CD4-positive, alpha-beta T cell (primary cell): ENCODE measurements around the gene PPARD. TPM values are rescaled to one million over a fixed set of nuclear protein-coding genes. Genes with fewer than 3 reads are reported as not detected.

Experiments
- ATAC-seq: fragments of 200-7000 bp; cut with Tn5 transposase; one replicate; pipeline ENCODE4 v1.10.0; 2022; ENCODE audit warnings: mild to moderate bottlenecking; ENCODE audit not compliant: poor library complexity
- CTCF ChIA-PET: fragments of 350-600 bp; sonication (Branson Sonifier 250); formaldehyde crosslinking; loops from one replicate; lab custom pipeline; 2021; ENCODE audit warnings: antibody characterized with exemption, inconsistent platforms; lab: Charles Lee
- POLR2A ChIA-PET: fragments of 350-600 bp; sonication (Branson Sonifier 250); formaldehyde crosslinking; loops from one replicate; lab custom pipeline; 2021; ENCODE audit warnings: antibody characterized with exemption, inconsistent platforms; lab: Charles Lee
- DNase-seq, 14 experiments: peaks; one replicate each; pipeline ENCODE4 v3.0.0-alpha.2; 2013 to 2020; ENCODE audit warnings: mixed read lengths in 2 of 14
- H3K27ac ChIP-seq, 2 donors: one replicate each; pipeline versions ENCODE4 v1.5.1 to v1.7.0; 2013; ENCODE audit warnings: low read length in 2 of 2, low read depth in 1 of 2, mild to moderate bottlenecking in 1 of 2
- H3K27me3 ChIP-seq, 2 experiments: 1 replicate in 1 of 2; 2 replicates in 1 of 2; pipeline versions ENCODE4 v1.6.1 to v1.7.0; 2013; ENCODE audit warnings: low read length in 2 of 2, control low read depth in 1 of 2, mild to moderate bottlenecking in 1 of 2, moderate library complexity in 1 of 2; ENCODE audit not compliant: insufficient read depth in 2 of 2, control insufficient read depth in 1 of 2
- H3K36me3 ChIP-seq: one replicate; pipeline ENCODE4 v1.6.1; 2013; ENCODE audit warnings: low read length, control low read depth; ENCODE audit not compliant: insufficient read depth
- H3K4me1 ChIP-seq: one replicate; pipeline ENCODE4 v1.6.1; 2013; ENCODE audit warnings: low read length, control low read depth; ENCODE audit not compliant: insufficient read depth
- H3K4me3 ChIP-seq: one replicate; pipeline ENCODE4 v1.5.1; 2013; ENCODE audit warnings: mild to moderate bottlenecking, low read length, moderate library complexity
- H3K9me3 ChIP-seq, 2 experiments: 1 replicate in 1 of 2; 2 replicates in 1 of 2; pipeline versions ENCODE4 v1.6.1 to v1.7.0; 2013; ENCODE audit warnings: low read length in 2 of 2, mild to moderate bottlenecking in 2 of 2, control low read depth in 1 of 2, moderate library complexity in 1 of 2; ENCODE audit not compliant: control insufficient read depth in 1 of 2, insufficient read depth in 1 of 2
- H3K27ac Mint-ChIP-seq: one replicate; pipeline ENCODE4 v1.8.0; 2020; ENCODE audit warnings: mixed read lengths
- H3K27me3 Mint-ChIP-seq: one replicate; pipeline ENCODE4 v1.8.0; 2021; ENCODE audit warnings: mixed read lengths
- H3K36me3 Mint-ChIP-seq: one replicate; pipeline ENCODE4 v1.8.0; 2021; ENCODE audit warnings: low read depth, mixed read lengths
- H3K4me1 Mint-ChIP-seq: one replicate; pipeline ENCODE4 v1.8.0; 2021; ENCODE audit warnings: low read depth, mixed read lengths
- H3K4me3 Mint-ChIP-seq: one replicate; pipeline ENCODE4 v1.8.0; 2020; ENCODE audit warnings: mild to moderate bottlenecking, mixed read lengths
- H3K9me3 Mint-ChIP-seq: one replicate; pipeline ENCODE4 v1.8.0; 2020; ENCODE audit warnings: mixed read lengths
- CTCF ChIP-seq: fragments of 200-600 bp; IDR thresholded peaks from one replicate; pipeline ENCODE4 v1.8.0; 2022; ENCODE audit warnings: antibody characterized with exemption, mild to moderate bottlenecking
- intact Hi-C, 2 experiments: fragments of 100-400 bp; cut with DNase I in 1 of 2; cut with micrococcal nuclease in 1 of 2; formaldehyde crosslinking; loops; one replicate each; pipeline versions ENCODE4 v1.15.1 to v1.9.0; 2023 to 2025; cut with DNase I, micrococcal nuclease
- total RNA-seq, 174 experiments: library from RNA in 2 of 174; stranded (reverse) in 2 of 174; gene quantifications; one replicate each; pipeline ENCODE4 v1.2.3 and lab custom pipeline; 2021 to 2026

PPARD gene
- total RNA-seq, 2 experiments from 2014 or later, result 34.1 to 37.0 TPM

DNA sequence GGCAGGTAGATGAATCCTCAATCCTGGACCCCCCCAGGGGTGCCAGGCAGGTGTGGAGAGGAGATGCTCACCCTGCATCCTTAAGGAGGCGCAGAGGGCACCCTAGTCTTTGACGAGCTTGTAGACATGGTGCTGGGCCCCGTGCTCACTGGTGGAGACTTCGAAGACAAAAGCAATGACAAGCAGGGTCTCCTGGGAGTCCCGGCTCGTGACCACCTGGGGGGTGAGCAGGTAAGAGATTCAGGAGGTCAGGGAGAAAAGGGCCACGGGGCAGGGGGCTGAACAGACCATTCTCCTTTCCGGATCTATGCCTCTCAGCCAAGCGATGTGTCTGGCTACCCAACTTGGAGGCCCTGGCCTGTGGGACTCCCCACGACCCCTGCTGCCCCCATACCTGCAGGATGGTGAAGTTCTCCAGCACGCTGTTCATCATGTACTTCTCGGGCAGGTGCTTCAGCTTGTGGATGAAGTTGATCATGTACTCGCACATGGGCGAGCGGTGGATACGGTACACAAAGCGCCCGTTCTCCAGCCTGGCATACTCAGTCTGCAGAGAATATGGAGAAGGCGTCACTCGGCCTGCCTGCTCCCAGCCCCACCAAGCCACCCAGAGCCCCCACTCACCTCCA, 132.7 kb downstream of the PPARD start:
- peaks cover 38% of the 10 kb centered on the region for H3K36me3 ChIP-seq
- no peaks in the 10 kb centered on the region for H3K9me3 Mint-ChIP-seq
- peaks cover 19% of the 10 kb centered on the region for H3K4me1 Mint-ChIP-seq
- TF ChIP-seq CTCF, result no peak
- H3K4me3 ChIP-seq, result no peak overlapping the region
- H3K4me1 ChIP-seq, result peaks cover 22% of the 10 kb centered on the region
- CTCF ChIA-PET, result no interaction called here
- no peak overlapping the region for H3K4me3 Mint-ChIP-seq
- ATAC-seq (no peak), DNase-seq (no peak)
- intact Hi-C loops, result loop anchor here in 1 of 2 experiments (5.0 kb wide), 1 partner anchor 262 kb away; the partner anchor contains the start of gene ARMC12
- no peak overlapping the region for H3K27ac ChIP-seq
- H3K9me3 ChIP-seq, result no peaks in the 10 kb centered on the region
- H3K27me3 ChIP-seq, result no peaks in the 10 kb centered on the region
- no peak overlapping the region for H3K27ac Mint-ChIP-seq
- H3K27me3 Mint-ChIP-seq, result no peaks in the 10 kb centered on the region
- peaks cover 25% of the 10 kb centered on the region for H3K36me3 Mint-ChIP-seq
- POLR2A ChIA-PET, result no interaction called here

DNA sequence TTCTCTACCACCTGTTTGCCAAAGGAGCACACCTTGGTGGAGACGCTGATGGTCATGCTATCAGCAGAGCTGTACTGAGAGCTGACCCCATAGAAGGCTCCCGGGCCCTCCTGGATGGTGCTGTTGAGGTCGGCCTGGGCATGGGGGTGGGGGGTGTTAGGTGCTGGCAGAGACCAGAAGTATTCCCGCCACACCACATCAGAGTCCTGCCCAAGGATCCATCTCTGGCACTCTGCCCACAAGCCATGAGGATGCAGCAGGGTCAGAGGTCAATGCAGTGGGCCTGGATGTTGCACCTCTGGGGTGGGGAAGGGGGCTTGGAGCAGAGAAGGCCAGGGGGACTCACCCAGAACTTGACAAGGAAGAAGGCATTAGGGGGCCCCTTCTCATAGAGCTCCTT, 133.2 kb downstream of the PPARD start:
- Histone ChIP-seq H3K27me3 (no peaks in the 10 kb centered on the region), H3K9me3 (no peaks in the 10 kb centered on the region), H3K4me1 (peaks cover 17% of the 10 kb centered on the region), H3K36me3 (peaks cover 32% of the 10 kb centered on the region), H3K27ac (no peak overlapping the region), H3K4me3 (no peak overlapping the region)
- DNase-seq (no peak), ATAC-seq (no peak)
- Mint-ChIP-seq H3K36me3 (peaks cover 19% of the 10 kb centered on the region), H3K27ac (no peak overlapping the region), H3K4me3 (no peak overlapping the region), H3K9me3 (no peaks in the 10 kb centered on the region), H3K27me3 (no peaks in the 10 kb centered on the region), H3K4me1 (peaks cover 14% of the 10 kb centered on the region)
- ChIA-PET POLR2A (no interaction called here), CTCF (no interaction called here)
- intact Hi-C loops, result no loop called here
- no peak for TF ChIP-seq CTCF

DNA sequence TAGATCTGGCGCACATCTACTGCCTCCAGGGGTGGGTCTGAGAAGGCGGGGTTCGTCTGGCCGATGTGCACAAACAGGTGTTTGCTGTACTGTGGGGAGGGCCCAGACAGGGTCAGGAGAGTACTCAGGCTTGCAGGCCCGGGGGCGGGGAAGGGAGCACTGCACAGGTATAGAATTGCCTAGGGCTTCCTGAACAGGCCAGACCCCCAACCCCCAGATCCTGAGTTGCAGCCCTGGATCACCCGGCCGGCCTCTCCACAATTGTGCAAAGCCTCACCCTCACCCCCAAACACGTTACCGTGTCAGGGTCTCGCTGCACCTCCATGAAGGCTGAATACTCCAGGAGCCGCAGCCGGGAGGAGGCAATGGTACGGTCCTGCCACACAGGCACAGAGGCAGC, 133.6 kb downstream of the PPARD start:
- no peaks in the 10 kb centered on the region for H3K9me3 Mint-ChIP-seq
- Histone ChIP-seq H3K4me3 (no peak overlapping the region), H3K9me3 (no peaks in the 10 kb centered on the region), H3K27me3 (no peaks in the 10 kb centered on the region), H3K4me1 (peaks cover 13% of the 10 kb centered on the region), H3K27ac (no peak overlapping the region), H3K36me3 (peaks cover 28% of the 10 kb centered on the region)
- no peak overlapping the region for H3K27ac Mint-ChIP-seq
- no peaks in the 10 kb centered on the region for H3K27me3 Mint-ChIP-seq
- ATAC-seq (no peak), DNase-seq (no peak)
- ChIA-PET POLR2A (interaction anchor here (1.1 kb wide), 1 partner anchor 23 kb away, joined by 3 read pairs; no protein-coding TSS in a partner anchor), CTCF (no interaction called here)
- H3K4me3 Mint-ChIP-seq, result no peak overlapping the region
- no peak for TF ChIP-seq CTCF
- intact Hi-C loops, result no loop called here
- peaks cover 9% of the 10 kb centered on the region for H3K4me1 Mint-ChIP-seq
- H3K36me3 Mint-ChIP-seq, result peaks cover 15% of the 10 kb centered on the region
